ENCODE results near the gene ASTN2. TPM values are rescaled to one million over a fixed set of nuclear protein-coding genes. Genes with fewer than 3 reads are reported as not detected.
A peak's percentile ranks its signal among the peaks of the same experiment; 100 is the strongest.

ASTN2 gene
- total RNA-seq, 1 experiment from 2014 or later = 4.8 TPM

- POLR2A ChIA-PET = no interaction called here
- Histone ChIP-seq H3K4me1 (ENCODE audit: control insufficient read depth in 1 of 2, insufficient read depth in 2 of 2, low read length in 2 of 2) (no peaks in the 10 kb centered on the region), H2AFZ (ENCODE audit: low read depth, low read length, poor library complexity, severe bottlenecking) (no peak overlapping the region), H3K9ac (ENCODE audit: low read length) (no peak overlapping the region), H4K20me1 (ENCODE audit: insufficient read depth) (no peaks in the 10 kb centered on the region), H3K4me2 (ENCODE audit: low read length) (no peak overlapping the region), H3K4me3 (replicated peaks in 1 of 2; ENCODE audit: low read depth in 1 of 2, low read length in 2 of 2) (no peak overlapping the region), H3K36me3 (ENCODE audit: control insufficient read depth in 1 of 2, insufficient read depth in 2 of 2, low read length in 2 of 2) (no peaks in the 10 kb centered on the region), H3K27ac (ENCODE audit: low read depth, low read length) (no peak overlapping the region), H3K9me2 (ENCODE audit: insufficient read depth) (no peaks in the 10 kb centered on the region), H3K79me2 (ENCODE audit: insufficient read depth, low read length) (no peaks in the 10 kb centered on the region), H3K27me3 (ENCODE audit: insufficient read depth, low read length) (no peaks in the 10 kb centered on the region), H3K9me3 (ENCODE audit: control insufficient read depth in 1 of 2, insufficient read depth in 1 of 2, low read depth in 1 of 2, low read length in 2 of 2) (no peaks in the 10 kb centered on the region; a peak in 1 of 4 replicates)
- intact Hi-C loops (cut with micrococcal nuclease) = no loop called here
- TF ChIP-seq SP1 (IDR thresholded peaks at IDR 0.05; ENCODE audit: low read depth) = no peak
- no peak for TF ChIP-seq EZH2phosphoT487 (IDR thresholded peaks at IDR 0.05; ENCODE audit: borderline replicate concordance)
- no peak for TF ChIP-seq MAX (IDR thresholded peaks at IDR 0.05)
- TF ChIP-seq ZBTB33 (IDR thresholded peaks at IDR 0.05; ENCODE audit: extremely low read depth, insufficient replicate concordance, low read length) = no peak
- no peak for TF ChIP-seq CEBPB (IDR thresholded peaks at IDR 0.05; ENCODE audit: low read depth)
- TF ChIP-seq REST (IDR thresholded peaks at IDR 0.05; ENCODE audit: low read depth) = peak; percentile 46
- CTCF ChIA-PET = no interaction called here
- RAD21 ChIA-PET (ENCODE audit: low non-redundant PET in 1 of 2, low total read pairs in 2 of 2, uncharacterized antibody in 2 of 2, unreplicated experiment in 2 of 2) = no interaction called here
- ATAC-seq (no peak), DNase-seq (ENCODE audit: low read depth, low spot score) (no peak)
- no TSS peak for BruUV-seq (replicated peaks)
Observed at GRCh38 chr9:117034866-117035265, 380.0 kb downstream of the ASTN2 start.
